HG02973 (cell line): Measurements from ENCODE around the gene TRIM58.

Source experiments
- ATAC-seq: cut with Tn5 transposase; IDR thresholded peaks from one replicate; pipeline ENCODE4 v1.9.1; 2021; ENCODE audit warnings: moderate library complexity; ENCODE audit not compliant: unreplicated experiment

The TRIM58 gene

GRCh38 chr1:247884797-247885413 is 27.9 kb downstream of the TRIM58 start:
- ATAC-seq, result no peak

GRCh38 chr1:247895163-247895637 is 38.2 kb downstream of the TRIM58 start, which contains the start of gene OR2W3:
Gene OR2W3, plus strand, starts transcription at chr1:247895587. Its CDS starts 0 bp downstream, at chr1:247895587.
- ATAC-seq, result no peak

GRCh38 chr1:247895976-247896375 is 39.0 kb downstream of the TRIM58 start:
- ATAC-seq, result no peak

- ATAC-seq, result no peak
Measured at GRCh38 chr1:247904122-247904521, 47.1 kb downstream of the TRIM58 start.

- no peak for ATAC-seq
Measured at GRCh38 chr1:247905181-247905580, 48.2 kb downstream of the TRIM58 start.

GRCh38 chr1:247905910-247906503 is 49.0 kb downstream of the TRIM58 start:
- no peak for ATAC-seq

GRCh38 chr1:247906504-247907047 is 49.6 kb downstream of the TRIM58 start:
- ATAC-seq, result peak; percentile 46

GRCh38 chr1:247908766-247909165 is 51.8 kb downstream of the TRIM58 start:
- ATAC-seq, result no peak

- no peak for ATAC-seq
Measured at GRCh38 chr1:247913786-247914185, 56.8 kb downstream of the TRIM58 start.

- ATAC-seq, result no peak
Measured at GRCh38 chr1:247914941-247915662, 58.1 kb downstream of the TRIM58 start.

GRCh38 chr1:247919952-247920351 is 63.0 kb downstream of the TRIM58 start, which contains the start of gene OR2T8:
Gene OR2T8, plus strand, starts transcription at chr1:247920252. Its CDS starts 766 bp downstream, at chr1:247921018.
- no peak for ATAC-seq

GRCh38 chr1:247923941-247924340 is 67.0 kb downstream of the TRIM58 start:
- ATAC-seq, result no peak

- ATAC-seq, result no peak
Measured at GRCh38 chr1:247924868-247925267, 67.9 kb downstream of the TRIM58 start, which contains the start of gene OR2AJ1. Gene OR2AJ1, plus strand, starts transcription at chr1:247924889. Its CDS starts 8,880 bp downstream, at chr1:247933769.
